ENCODE data around the gene FAM241A. TPM values are rescaled to one million over a fixed set of nuclear protein-coding genes. Genes with fewer than 3 reads are reported as not detected.

FAM241A gene
- total RNA-seq, 3 donors from 2014 or later (not counting 1 experiment from before 2014, with no cell fraction given), result 0.36 to 0.75 (median 0.40) TPM

- Mint-ChIP-seq H3K27me3 (ENCODE audit: low read depth in 2 of 2) (peaks cover 16 to 26% of the 10 kb centered on the region in 2 donors), H3K4me1 (no peaks in the 10 kb centered on the region), H3K27ac (no peak overlapping the region), H3K36me3 (no peaks in the 10 kb centered on the region), H3K9me3 (no peaks in the 10 kb centered on the region), H3K4me3 (no peak overlapping the region)
- Histone ChIP-seq H3K27me3 (ENCODE audit: control insufficient read depth, insufficient read depth, low read length) (peaks cover 2% of the 10 kb centered on the region), H3K36me3 (ENCODE audit: control insufficient read depth, insufficient read depth, low read length) (no peaks in the 10 kb centered on the region), H3K9me3 (ENCODE audit: control insufficient read depth, insufficient read depth, low read length) (no peaks in the 10 kb centered on the region), H3K4me1 (ENCODE audit: control insufficient read depth, insufficient read depth, low read length) (no peaks in the 10 kb centered on the region), H3K4me3 (ENCODE audit: low read length) (no peak overlapping the region), H3K27ac (ENCODE audit: low read length) (no peak overlapping the region)
- DNase-seq (no peak), ATAC-seq (no peak)
- no peak for TF ChIP-seq CTCF (IDR thresholded peaks at IDR 0.05)
- intact Hi-C loops (cut with micrococcal nuclease), result no loop called here
- WGBS (ENCODE audit: insufficient coverage), result 98% methylated on average over 43 of the region's 43 CpGs
Measured at GRCh38 chr4:112222219-112222955, 77.1 kb downstream of the FAM241A start.

- Mint-ChIP-seq H3K4me3 (no peak overlapping the region), H3K27ac (no peak overlapping the region), H3K9me3 (no peaks in the 10 kb centered on the region), H3K4me1 (no peaks in the 10 kb centered on the region), H3K27me3 (ENCODE audit: low read depth in 2 of 2) (peaks cover 16 to 26% of the 10 kb centered on the region in 2 donors), H3K36me3 (no peaks in the 10 kb centered on the region)
- intact Hi-C loops (cut with micrococcal nuclease), result no loop called here
- Histone ChIP-seq H3K4me3 (ENCODE audit: low read length) (no peak overlapping the region), H3K9me3 (ENCODE audit: control insufficient read depth, insufficient read depth, low read length) (no peaks in the 10 kb centered on the region), H3K27me3 (ENCODE audit: control insufficient read depth, insufficient read depth, low read length) (peaks cover 2% of the 10 kb centered on the region), H3K27ac (ENCODE audit: low read length) (no peak overlapping the region), H3K36me3 (ENCODE audit: control insufficient read depth, insufficient read depth, low read length) (no peaks in the 10 kb centered on the region), H3K4me1 (ENCODE audit: control insufficient read depth, insufficient read depth, low read length) (no peaks in the 10 kb centered on the region)
- whole genome bisulfite sequencing (ENCODE audit: insufficient coverage), result 80% methylated on average over 4 of the region's 4 CpGs
- TF ChIP-seq CTCF (IDR thresholded peaks at IDR 0.05), result no peak
- DNase-seq (no peak), ATAC-seq (no peak)
Measured at GRCh38 chr4:112225157-112225556, 79.9 kb downstream of the FAM241A start.

- Mint-ChIP-seq H3K27me3 (ENCODE audit: low read depth in 2 of 2) (peaks cover 4 to 11% of the 10 kb centered on the region in 2 donors), H3K4me1 (peaks cover 12 to 15% of the 10 kb centered on the region in 2 donors), H3K27ac (peak overlapping the region; percentile 97 to 98), H3K9me3 (no peaks in the 10 kb centered on the region), H3K36me3 (no peaks in the 10 kb centered on the region), H3K4me3 (peak overlapping the region; percentile 96)
- Histone ChIP-seq H3K27ac (ENCODE audit: low read length) (peak overlapping the region; percentile 95), H3K4me1 (ENCODE audit: control insufficient read depth, insufficient read depth, low read length) (peaks cover 8% of the 10 kb centered on the region), H3K4me3 (ENCODE audit: low read length) (peak overlapping the region; percentile 96), H3K36me3 (ENCODE audit: control insufficient read depth, insufficient read depth, low read length) (no peaks in the 10 kb centered on the region), H3K9me3 (ENCODE audit: control insufficient read depth, insufficient read depth, low read length) (no peaks in the 10 kb centered on the region), H3K27me3 (ENCODE audit: control insufficient read depth, insufficient read depth, low read length) (peaks cover 2% of the 10 kb centered on the region)
- DNase-seq (peak; percentile 97 to 98), ATAC-seq (peak; percentile 87 to 98 (median 90))
- TF ChIP-seq CTCF (IDR thresholded peaks at IDR 0.05), result no peak
- intact Hi-C loops (cut with micrococcal nuclease), result loop anchor here (1.0 to 10.0 kb wide), 2 partner anchors 294 to 406 kb away; partner anchors contain the start of gene LARP7
- under 1% methylated on average over 52 of the region's 52 CpGs for WGBS (ENCODE audit: insufficient coverage)
Measured at GRCh38 chr4:112230879-112231778, 85.9 kb downstream of the FAM241A start.

Measured in natural killer cell (primary cell).